Neural cell (in vitro differentiated cells): ENCODE measurements around the gene FAM163B. TPM values are rescaled to one million over a fixed set of nuclear protein-coding genes. Genes with fewer than 3 reads are reported as not detected.

Experiments
- H2AFZ ChIP-seq: fragments of 200-600, 300-800 bp; sonication (generic), shearing (Covaris generic); 2 replicates; pipeline ENCODE4 v1.6.0; 2014; ENCODE audit warnings: low read depth, mild to moderate bottlenecking, antibody characterized with exemption, low read length, moderate library complexity
- H3F3A ChIP-seq: fragments of 200-600 bp; shearing (Covaris generic); 2 replicates; pipeline ENCODE4 v1.6.1; 2016; ENCODE audit warnings: mild to moderate bottlenecking, moderate library complexity, mixed read lengths, antibody characterized with exemption, low read length; ENCODE audit not compliant: insufficient read depth, poor library complexity, severe bottlenecking
- H3K27ac ChIP-seq: fragments of 200-600, 300-800 bp; sonication (generic), shearing (Covaris generic); 2 replicates; pipeline ENCODE4 v1.5.1; 2014; ENCODE audit warnings: mild to moderate bottlenecking, low read length, moderate library complexity
- H3K27me3 ChIP-seq: fragments of 300-800, 200-600 bp; sonication (generic), shearing (Covaris generic); 2 replicates; pipeline ENCODE4 v1.6.0; 2014; ENCODE audit warnings: mild to moderate bottlenecking, low read depth, low read length, moderate library complexity; ENCODE audit not compliant: insufficient read depth
- H3K36me3 ChIP-seq: fragments of 300-800, 200-600 bp; sonication (generic), shearing (Covaris generic); 2 replicates; pipeline ENCODE4 v1.5.1; 2014; ENCODE audit warnings: mild to moderate bottlenecking, antibody characterized with exemption, low read length, moderate library complexity; ENCODE audit not compliant: insufficient read depth
- H3K4me2 ChIP-seq: fragments of 300-800, 200-600 bp; sonication (generic), shearing (Covaris generic); 2 replicates; pipeline ENCODE4 v1.6.0; 2014; ENCODE audit warnings: mild to moderate bottlenecking, low read length
- H3K4me3 ChIP-seq: fragments of 300-800, 200-600 bp; sonication (generic), shearing (Covaris generic); 2 replicates; pipeline ENCODE4 v1.5.1; 2014; ENCODE audit warnings: mild to moderate bottlenecking, low read length, moderate library complexity
- H3K79me2 ChIP-seq: fragments of 200-600 bp; shearing (Covaris generic); replicated peaks from 2 replicates; pipeline ENCODE4 v1.6.0; 2014; ENCODE audit warnings: mild to moderate bottlenecking, low read length, moderate library complexity; ENCODE audit not compliant: insufficient read depth
- H3K9ac ChIP-seq: fragments of 300-800, 200-600 bp; sonication (generic), shearing (Covaris generic); 2 replicates; pipeline ENCODE4 v1.6.1; 2016; ENCODE audit warnings: mild to moderate bottlenecking, low read length, mixed read lengths
- H3K9me2 ChIP-seq: fragments of 200-600 bp; shearing (Covaris generic); 2 replicates; pipeline ENCODE4 v1.6.1; 2016; ENCODE audit warnings: mild to moderate bottlenecking, low read length, mixed read lengths; ENCODE audit not compliant: insufficient read depth
- H3K9me3 ChIP-seq: fragments of 200-600, 300-800 bp; sonication (generic), shearing (Covaris generic); 2 replicates; pipeline ENCODE4 v1.6.1; 2016; ENCODE audit warnings: mild to moderate bottlenecking, mixed run types, low read length, moderate library complexity, mixed read lengths
- H4K20me1 ChIP-seq: fragments of 200-600 bp; shearing (Covaris generic); 2 replicates; pipeline ENCODE4 v1.6.1; 2016; ENCODE audit warnings: mild to moderate bottlenecking, mixed run types; ENCODE audit not compliant: insufficient read depth
- EP300 ChIP-seq: fragments of 450-650 bp; conservative IDR thresholded peaks from 2 replicates; pipeline ENCODE4 v1.6.1; 2014; ENCODE audit warnings: antibody characterized with exemption, mild to moderate bottlenecking, moderate library complexity; ENCODE audit not compliant: poor library complexity, severe bottlenecking
- EZH2 ChIP-seq: fragments of 200-600, 300-800 bp; shearing (Covaris generic), sonication (generic); IDR thresholded peaks from 2 replicates; pipeline ENCODE4 v1.6.1; 2014; ENCODE audit warnings: antibody characterized with exemption, low read length, borderline replicate concordance, mild to moderate bottlenecking; ENCODE audit not compliant: insufficient read depth, poor library complexity, severe bottlenecking
- MXI1 ChIP-seq: fragments of 450-650 bp; conservative IDR thresholded peaks from 2 replicates; pipeline ENCODE4 v1.6.1; 2014; ENCODE audit warnings: antibody characterized with exemption, mild to moderate bottlenecking; ENCODE audit not compliant: poor library complexity, severe bottlenecking
- POLR2AphosphoS5 ChIP-seq: IDR thresholded peaks from 2 replicates; pipeline ENCODE4 v1.6.1; 2012
- RAD21 ChIP-seq: fragments of 450-650 bp; conservative IDR thresholded peaks from 2 replicates; pipeline ENCODE4 v1.6.1; 2014; ENCODE audit warnings: antibody characterized with exemption, mild to moderate bottlenecking, moderate library complexity
- REST ChIP-seq: IDR thresholded peaks from 2 replicates; pipeline ENCODE4 v1.6.1; 2012; ENCODE audit warnings: borderline replicate concordance
- SMC3 ChIP-seq: fragments of 450-650 bp; conservative IDR thresholded peaks from 2 replicates; pipeline ENCODE4 v1.6.1; 2014; ENCODE audit warnings: antibody characterized with exemption, mild to moderate bottlenecking, moderate library complexity; ENCODE audit not compliant: poor library complexity
- TAF1 ChIP-seq: IDR thresholded peaks from 2 replicates; pipeline ENCODE4 v1.6.1; 2012; ENCODE audit warnings: low read depth
- polyA plus RNA-seq: library from polyadenylated mRNA; depleted of rRNA; stranded (reverse); fragments of >200 nt; gene quantifications from 2 replicates; pipeline ENCODE4 v1.2.3, GENCODE V29; 2014
- TF ChIP-seq, protein P1 (sequence below): fragments of 450-650 bp; IDR thresholded peaks from 2 replicates; pipeline ENCODE4 v1.5.1; 2014; ENCODE audit warnings: antibody characterized with exemption, mild to moderate bottlenecking, moderate library complexity; ENCODE audit not compliant: poor library complexity, severe bottlenecking

The FAM163B gene
- polyA plus RNA-seq, 1 donor from 2014 or later = 1.5 TPM

- H3K27me3 ChIP-seq = no peaks in the 10 kb centered on the region
- no peaks in the 10 kb centered on the region for H3F3A ChIP-seq
- no peaks in the 10 kb centered on the region for H3K36me3 ChIP-seq
- H4K20me1 ChIP-seq = no peaks in the 10 kb centered on the region
- no peak overlapping the region for H3K9ac ChIP-seq
- no peak overlapping the region for H2AFZ ChIP-seq
- no peaks in the 10 kb centered on the region for H3K9me2 ChIP-seq
- no peak overlapping the region for H3K4me3 ChIP-seq
- no peak overlapping the region for H3K4me2 ChIP-seq
- H3K79me2 ChIP-seq = no peaks in the 10 kb centered on the region
- H3K27ac ChIP-seq = no peak overlapping the region
- TF ChIP-seq MXI1 (no peak), SMC3 (no peak), REST (no peak), RAD21 (no peak), EP300 (no peak), POLR2AphosphoS5 (no peak), EZH2 (no peak), TAF1 (no peak)
- TF ChIP-seq, protein P1, sequence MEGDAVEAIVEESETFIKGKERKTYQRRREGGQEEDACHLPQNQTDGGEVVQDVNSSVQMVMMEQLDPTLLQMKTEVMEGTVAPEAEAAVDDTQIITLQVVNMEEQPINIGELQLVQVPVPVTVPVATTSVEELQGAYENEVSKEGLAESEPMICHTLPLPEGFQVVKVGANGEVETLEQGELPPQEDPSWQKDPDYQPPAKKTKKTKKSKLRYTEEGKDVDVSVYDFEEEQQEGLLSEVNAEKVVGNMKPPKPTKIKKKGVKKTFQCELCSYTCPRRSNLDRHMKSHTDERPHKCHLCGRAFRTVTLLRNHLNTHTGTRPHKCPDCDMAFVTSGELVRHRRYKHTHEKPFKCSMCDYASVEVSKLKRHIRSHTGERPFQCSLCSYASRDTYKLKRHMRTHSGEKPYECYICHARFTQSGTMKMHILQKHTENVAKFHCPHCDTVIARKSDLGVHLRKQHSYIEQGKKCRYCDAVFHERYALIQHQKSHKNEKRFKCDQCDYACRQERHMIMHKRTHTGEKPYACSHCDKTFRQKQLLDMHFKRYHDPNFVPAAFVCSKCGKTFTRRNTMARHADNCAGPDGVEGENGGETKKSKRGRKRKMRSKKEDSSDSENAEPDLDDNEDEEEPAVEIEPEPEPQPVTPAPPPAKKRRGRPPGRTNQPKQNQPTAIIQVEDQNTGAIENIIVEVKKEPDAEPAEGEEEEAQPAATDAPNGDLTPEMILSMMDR = no peak
- H3K9me3 ChIP-seq = no peaks in the 10 kb centered on the region
These were observed 24.5 kb upstream of the FAM163B start for GRCh38 chr9:133633681-133634080.

DNA sequence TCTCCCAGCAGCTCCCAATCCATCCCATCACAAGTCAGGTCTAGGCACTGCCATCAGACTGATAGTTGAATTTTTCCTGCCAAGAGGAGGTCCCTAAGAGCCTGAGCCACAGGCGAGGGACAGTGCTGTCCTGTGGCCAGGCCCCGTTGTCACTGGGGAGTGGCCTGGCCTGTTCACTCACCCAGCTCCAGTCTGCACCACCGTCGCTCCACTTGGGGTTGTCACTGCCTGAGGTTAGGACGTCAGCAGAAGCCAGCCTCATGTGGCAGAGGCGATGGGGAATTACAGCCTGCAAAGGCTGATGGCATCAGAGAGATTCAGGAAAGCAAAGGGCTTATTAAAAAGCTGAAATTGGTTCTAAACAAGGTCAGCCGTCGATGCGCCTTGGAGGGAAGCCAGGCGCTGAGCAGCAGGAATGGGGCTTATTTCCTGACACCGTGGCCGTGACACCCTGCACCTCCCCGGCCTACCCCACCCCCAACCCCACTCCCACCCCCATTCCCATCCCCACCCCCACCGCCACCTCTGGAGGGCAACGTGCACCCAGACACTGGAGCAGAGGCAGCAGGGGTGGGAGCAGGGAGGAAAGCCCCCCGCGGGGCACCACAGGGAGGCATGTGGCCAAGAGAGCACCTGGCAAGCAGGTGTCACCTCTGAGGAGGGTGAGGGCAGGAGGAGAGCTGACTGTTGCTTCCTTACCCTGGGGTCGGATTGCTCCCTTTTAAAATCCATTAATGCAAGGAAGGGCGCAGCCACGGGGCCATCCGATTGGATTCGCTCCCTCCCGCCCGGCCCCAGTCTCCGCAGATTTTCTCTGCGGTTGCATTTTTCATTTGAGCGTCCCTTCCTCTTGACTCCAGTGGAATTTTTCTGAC is 23.9 kb upstream of the FAM163B start:
- Histone ChIP-seq H3K27ac (no peak overlapping the region), H3K9me2 (no peaks in the 10 kb centered on the region), H3K4me2 (no peak overlapping the region), H3K9ac (peak overlapping the region; percentile 23), H4K20me1 (no peaks in the 10 kb centered on the region), H3K9me3 (no peaks in the 10 kb centered on the region), H3K36me3 (no peaks in the 10 kb centered on the region), H3K27me3 (no peaks in the 10 kb centered on the region), H3K4me3 (no peak overlapping the region), H2AFZ (no peak overlapping the region), H3F3A (no peaks in the 10 kb centered on the region), H3K79me2 (no peaks in the 10 kb centered on the region)
- peak; percentile 10 for TF ChIP-seq POLR2AphosphoS5
- no peak for TF ChIP-seq TAF1
